Right renal cortex interstitium (tissue), 3 donors: Measurements from ENCODE around the gene ASPSCR1. TPM values are rescaled to one million over a fixed set of nuclear protein-coding genes. Genes with fewer than 3 reads are reported as not detected.
"Not testable (repeated sequence)": the region's sequence is repeated elsewhere in the genome, so short reads cannot be mapped to it uniquely, and the experiment has no call there.

Experiments
- DNase-seq, 3 donors: peaks; one replicate each; pipeline ENCODE4 v3.0.0-alpha.2; 2013; ENCODE audit warnings: low read depth in 3 of 3, low spot score in 2 of 3
- polyA plus RNA-seq, 3 donors: library from polyadenylated mRNA; unstranded; fragments of 120-200 nt; gene quantifications; one replicate each; pipeline ENCODE4 v1.2.1, GENCODE V29; 2013; ENCODE audit not compliant: insufficient read length in 3 of 3

ASPSCR1 gene
- polyA plus RNA-seq, 3 donors = 19.1 to 23.3 (median 19.8) TPM

DNA sequence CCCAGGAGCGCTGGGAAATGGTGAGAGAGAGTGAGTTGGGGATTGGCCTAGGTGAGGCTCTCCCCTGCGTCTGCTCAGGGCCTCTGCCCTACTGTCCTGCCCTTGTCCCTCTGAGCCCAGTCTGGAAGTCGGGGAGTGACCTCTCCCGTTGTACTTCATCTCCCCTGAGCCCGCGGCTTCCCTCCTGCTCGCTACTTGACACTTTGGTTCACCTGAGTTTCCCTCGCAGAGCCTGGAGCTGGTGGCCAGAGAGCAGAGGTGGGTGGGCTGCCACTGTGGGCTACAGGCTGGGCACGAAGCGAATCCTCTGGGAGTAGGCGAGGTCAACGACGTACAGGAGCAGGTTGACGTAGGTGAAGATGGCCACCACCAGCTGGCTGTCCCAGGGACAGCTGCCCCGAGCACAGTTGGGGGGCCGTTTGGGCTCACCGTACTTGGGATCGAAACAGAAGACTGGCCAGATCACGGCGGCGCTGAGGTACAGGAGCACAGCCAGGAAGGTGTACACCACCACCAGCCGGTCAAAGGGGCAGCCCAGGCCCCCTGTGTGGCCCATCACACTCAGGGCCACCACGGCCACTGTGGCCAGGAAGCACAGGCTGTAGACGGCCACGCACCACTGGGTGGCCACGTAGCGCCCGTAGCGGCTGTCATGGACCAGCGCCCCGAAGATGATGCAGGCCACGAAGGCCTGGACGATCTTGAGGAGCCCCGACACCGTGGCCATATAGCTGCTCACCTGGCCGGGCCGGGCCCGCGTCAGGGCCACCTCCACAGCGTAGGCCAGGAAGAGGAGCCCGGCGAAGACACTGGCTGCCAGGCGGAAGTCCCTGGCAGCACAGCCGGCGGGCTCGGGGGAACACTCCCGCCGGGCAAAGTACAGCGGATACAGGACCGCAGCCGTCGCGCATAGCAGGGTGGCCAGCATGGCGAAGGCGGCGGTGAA is 36.6 kb upstream of the ASPSCR1 start:
- DNase-seq = no peak

DNA sequence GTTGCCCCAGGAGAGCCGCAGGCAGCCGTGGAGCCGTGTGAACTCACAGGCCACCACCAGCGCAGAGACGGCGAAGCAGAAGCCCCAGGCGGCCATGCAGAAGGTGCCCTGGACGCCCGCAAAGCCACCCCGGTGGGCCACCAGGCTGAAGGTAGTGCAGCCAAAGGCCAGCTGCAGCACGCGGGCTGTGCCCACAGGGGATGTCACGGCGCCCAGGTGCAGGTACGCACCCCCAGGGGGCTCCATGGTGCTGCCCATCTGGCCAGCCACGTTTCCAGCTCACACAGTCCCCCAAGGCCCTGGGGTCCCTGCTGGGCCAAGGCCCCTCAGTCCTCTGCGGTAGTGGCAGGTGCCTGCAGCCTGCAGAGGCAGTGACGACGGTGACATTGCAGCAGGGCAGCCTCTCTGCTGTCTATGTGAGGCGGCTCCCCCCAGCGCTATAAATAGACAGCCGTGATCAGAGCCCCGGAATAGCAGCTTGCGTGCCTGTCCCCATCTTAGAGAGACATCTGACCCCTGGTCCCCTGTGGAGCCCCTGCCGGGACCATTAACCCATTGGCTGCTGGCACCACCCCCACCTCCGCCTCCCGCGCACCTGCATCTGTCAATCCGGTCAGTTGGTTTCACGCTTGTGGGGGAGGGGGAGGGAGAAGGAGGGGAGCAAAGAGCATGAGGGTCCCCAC is 35.8 kb upstream of the ASPSCR1 start:
- no peak for DNase-seq

- no peak for DNase-seq
Measured at GRCh38 chr17:81942167-81942553, 35.3 kb upstream of the ASPSCR1 start.

GRCh38 chr17:81944858-81945257 is 32.6 kb upstream of the ASPSCR1 start:
- no peak for DNase-seq

DNA sequence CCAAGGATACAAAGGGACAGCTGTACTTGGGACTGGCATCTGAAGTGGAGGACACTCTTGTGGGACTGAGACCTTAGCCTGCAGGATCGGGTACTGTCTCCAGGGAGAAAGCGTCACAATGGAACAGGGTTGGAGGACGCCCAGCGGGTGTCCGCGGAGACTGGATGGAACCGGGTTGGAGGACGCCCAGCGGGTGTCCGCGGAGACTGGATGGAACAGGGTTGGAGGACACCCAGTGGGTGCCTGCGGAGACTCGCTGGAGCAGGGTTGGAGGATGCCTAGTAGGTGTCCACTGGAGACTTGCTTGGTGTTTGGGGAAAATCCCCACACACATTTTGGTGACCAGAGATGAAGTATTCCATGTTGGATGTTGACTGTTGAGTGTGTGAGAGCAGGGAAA is 30.2 kb upstream of the ASPSCR1 start, which contains the start of gene MYADML2:
Gene MYADML2, minus strand, starts transcription at position 45 of the 400 bp plus-strand sequence. CDS start 5,492 bp downstream, outside the sequence.
- DNase-seq = no peak

GRCh38 chr17:81948635-81949378 is 28.6 kb upstream of the ASPSCR1 start:
- no peak for DNase-seq

DNA sequence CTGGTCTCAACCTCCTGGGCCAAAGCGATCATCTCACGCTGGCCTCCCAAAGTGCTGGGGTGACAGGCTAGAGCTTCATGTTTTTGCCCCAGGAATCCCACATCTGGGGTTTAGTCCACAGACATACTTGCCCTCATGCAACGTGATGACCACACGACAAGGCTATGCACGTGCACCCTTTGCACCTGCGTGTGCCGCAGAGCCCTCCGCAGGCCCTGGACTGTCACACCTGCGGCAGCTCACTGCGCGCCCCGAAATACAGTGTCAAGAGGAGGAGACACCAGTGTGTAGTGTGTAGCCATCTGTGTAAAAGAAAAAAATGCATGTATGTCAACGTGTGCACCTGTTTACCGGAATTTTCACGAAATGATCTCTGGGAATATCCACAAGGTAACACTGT is 26.9 kb upstream of the ASPSCR1 start:
- DNase-seq = no peak

- no peak for DNase-seq
Measured at GRCh38 chr17:81951785-81952684, 25.4 kb upstream of the ASPSCR1 start.

- no peak for DNase-seq
Measured at GRCh38 chr17:81952792-81953228, 24.6 kb upstream of the ASPSCR1 start.

- DNase-seq = not testable (repeated sequence)
Measured at GRCh38 chr17:81953443-81953842, 24.0 kb upstream of the ASPSCR1 start.

DNA sequence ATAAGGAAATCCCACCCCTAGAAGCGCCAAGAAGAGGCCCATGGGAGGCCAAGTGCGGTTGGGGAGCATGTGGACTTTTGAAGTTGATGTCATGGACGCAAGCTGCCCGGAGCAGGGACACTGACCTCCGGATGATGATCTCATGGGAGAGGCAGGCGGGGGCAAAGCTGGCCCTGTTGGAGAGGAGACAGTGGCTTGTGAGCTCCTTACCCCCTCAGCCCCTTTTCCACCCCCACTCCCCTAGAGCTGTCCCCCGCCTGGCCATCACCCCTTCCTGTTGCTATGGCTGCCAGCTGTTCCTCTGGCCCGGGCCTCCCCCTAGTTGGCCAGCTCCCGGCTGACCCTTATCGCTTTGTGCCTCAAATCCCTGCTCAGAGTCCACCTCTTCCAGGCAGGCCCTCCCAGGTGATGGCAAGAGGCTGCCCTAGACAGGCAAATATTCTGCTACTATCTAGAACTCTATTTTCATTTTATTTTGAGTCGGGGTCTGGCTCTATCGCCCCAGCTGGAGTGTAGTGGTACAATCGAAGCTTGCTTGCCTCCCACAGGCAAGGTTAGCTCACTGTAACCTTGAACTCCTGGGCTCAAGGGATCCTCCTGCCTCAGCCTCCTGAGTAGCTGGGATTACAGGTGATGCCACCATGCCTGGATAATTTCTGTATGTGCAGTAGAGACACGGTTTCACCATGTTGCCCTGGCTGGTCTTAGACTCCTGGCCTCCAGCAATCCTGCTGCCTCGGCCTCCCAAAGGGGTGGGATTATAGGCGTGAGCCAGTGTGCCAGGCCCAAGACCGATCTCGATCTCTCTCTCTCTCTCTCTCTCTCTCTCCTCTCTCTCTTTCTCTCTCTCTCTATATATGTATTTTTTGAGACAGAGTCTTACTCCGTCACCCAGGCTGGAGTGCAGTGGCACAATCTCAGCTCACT is 23.0 kb upstream of the ASPSCR1 start:
- DNase-seq = no peak

- no peak for DNase-seq
Measured at GRCh38 chr17:81955058-81955681, 22.3 kb upstream of the ASPSCR1 start.

DNA sequence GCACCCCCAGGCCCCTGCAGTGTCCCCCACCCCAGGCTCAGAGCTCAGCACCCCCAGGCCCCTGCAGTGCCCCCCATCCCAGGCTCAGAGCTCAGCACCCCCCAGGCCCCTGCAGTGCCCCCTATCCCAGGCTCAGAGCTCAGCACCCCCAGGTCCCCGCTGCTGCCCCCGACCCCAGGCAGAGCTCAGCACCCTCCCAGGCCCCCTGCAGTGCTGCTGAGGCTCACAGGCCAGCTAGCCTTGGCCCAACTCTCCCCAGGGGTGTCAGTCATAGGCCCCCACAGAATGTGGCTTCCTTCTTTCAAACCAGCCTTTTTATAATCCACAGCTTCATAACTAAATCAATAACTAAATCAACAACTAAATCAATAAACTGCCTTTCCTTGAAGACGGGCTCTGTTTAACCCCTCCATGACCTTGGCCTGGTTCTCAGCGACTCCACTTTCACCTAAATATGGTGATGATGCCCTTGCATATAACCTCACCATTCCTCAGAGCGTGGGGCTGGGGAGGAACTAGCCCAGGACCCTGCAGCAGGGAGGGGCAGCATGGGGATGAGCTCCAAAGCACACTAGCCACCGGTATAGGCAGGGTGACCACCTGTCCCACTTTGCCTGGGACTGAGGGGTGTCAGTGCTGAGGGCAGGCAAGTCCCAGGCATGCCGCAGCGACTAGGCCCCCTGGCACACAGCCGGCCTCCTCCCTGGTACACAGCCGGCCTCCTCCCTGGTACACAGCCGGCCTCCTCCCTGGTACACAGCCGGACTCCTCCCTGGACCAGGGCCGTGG is 21.5 kb upstream of the ASPSCR1 start:
- no peak for DNase-seq

GRCh38 chr17:81956607-81957589 is 20.5 kb upstream of the ASPSCR1 start:
- no peak for DNase-seq

GRCh38 chr17:81957691-81958432 is 19.6 kb upstream of the ASPSCR1 start:
- DNase-seq = no peak
